LoVo (cell line): ENCODE results near the gene CAP1.

Experiments
- DNase-seq: peaks from one replicate; pipeline ENCODE4 v3.0.0-alpha.2; 2016; ENCODE audit warnings: low spot score

Gene CAP1

GRCh38 chr1:40058453-40059337, 18.2 kb downstream of the CAP1 start:
- no peak for DNase-seq

GRCh38 chr1:40059338-40059959, 18.9 kb downstream of the CAP1 start:
- no peak for DNase-seq

- DNase-seq = no peak
Measured at GRCh38 chr1:40059960-40060750, 19.6 kb downstream of the CAP1 start.

GRCh38 chr1:40064797-40065499, 24.4 kb downstream of the CAP1 start:
- DNase-seq = no peak

- DNase-seq = no peak
Measured at GRCh38 chr1:40067023-40067422, 26.5 kb downstream of the CAP1 start.

GRCh38 chr1:40067851-40068250, 27.3 kb downstream of the CAP1 start:
- DNase-seq = no peak

- no peak for DNase-seq
Measured at GRCh38 chr1:40072142-40072541, 31.6 kb downstream of the CAP1 start.

- DNase-seq = no peak
Measured at GRCh38 chr1:40073062-40073461, 32.5 kb downstream of the CAP1 start.

GRCh38 chr1:40075266-40075665, 34.7 kb downstream of the CAP1 start:
- DNase-seq = no peak

- no peak for DNase-seq
Measured at GRCh38 chr1:40076895-40077312, 36.4 kb downstream of the CAP1 start.

- peak; percentile 61 for DNase-seq
Measured at GRCh38 chr1:40078512-40079333, 38.2 kb downstream of the CAP1 start.

- no peak for DNase-seq
Measured at GRCh38 chr1:40079774-40080400, 39.4 kb downstream of the CAP1 start.

- no peak for DNase-seq
Measured at GRCh38 chr1:40081871-40082270, 41.3 kb downstream of the CAP1 start.

- DNase-seq = peak; percentile 43
Measured at GRCh38 chr1:40084750-40085149, 44.2 kb downstream of the CAP1 start.

- DNase-seq = no peak
Measured at GRCh38 chr1:40090652-40091355, 50.3 kb downstream of the CAP1 start.

- no peak for DNase-seq
Measured at GRCh38 chr1:40092241-40092640, 51.7 kb downstream of the CAP1 start.

GRCh38 chr1:40092706-40093639, 52.4 kb downstream of the CAP1 start:
- no peak for DNase-seq

- DNase-seq = no peak
Measured at GRCh38 chr1:40094466-40095110, 54.1 kb downstream of the CAP1 start.
